Measurements from ENCODE around the gene FLYWCH2. TPM values are rescaled to one million over a fixed set of nuclear protein-coding genes. Genes with fewer than 3 reads are reported as not detected.
"Not testable (repeated sequence)": the region's sequence is repeated elsewhere in the genome, so short reads cannot be mapped to it uniquely, and the experiment has no call there.

Gene FLYWCH2
- total RNA-seq, 1 donor from 2014 or later, result 17.7 TPM

- intact Hi-C loops (cut with DNase I), result loop anchor here (10.0 kb wide), 1 partner anchor 53 kb away; no protein-coding TSS in a partner anchor
- DNase-seq (ENCODE audit: low spot score); ATAC-seq: not testable (repeated sequence)
These were observed 45.1 kb downstream of the FLYWCH2 start for GRCh38 chr16:2928151-2928550.

GRCh38 chr16:2928796-2929195 lies 45.8 kb downstream of the FLYWCH2 start:
- DNase-seq (ENCODE audit: low spot score) (no peak), ATAC-seq (no peak)
- intact Hi-C loops (cut with DNase I), result loop anchor here (10.0 kb wide), 1 partner anchor 54 kb away; no protein-coding TSS in a partner anchor

GRCh38 chr16:2929693-2930092 lies 46.7 kb downstream of the FLYWCH2 start:
- DNase-seq (ENCODE audit: low spot score) (no peak), ATAC-seq (no peak)
- intact Hi-C loops (cut with DNase I), result loop anchor here (10.0 kb wide), 1 partner anchor 55 kb away; no protein-coding TSS in a partner anchor

GRCh38 chr16:2930236-2930635 lies 47.2 kb downstream of the FLYWCH2 start:
- intact Hi-C loops (cut with DNase I), result no loop called here
- DNase-seq (ENCODE audit: low spot score) (no peak), ATAC-seq (no peak)

- intact Hi-C loops (cut with DNase I); DNase-seq (ENCODE audit: low spot score); ATAC-seq: not testable (repeated sequence)
These were observed 48.4 kb downstream of the FLYWCH2 start for GRCh38 chr16:2931231-2931914.

GRCh38 chr16:2933136-2933535 lies 50.1 kb downstream of the FLYWCH2 start:
- ATAC-seq, result no peak
- no peak for DNase-seq (ENCODE audit: low spot score)
- intact Hi-C loops (cut with DNase I), result no loop called here

GRCh38 chr16:2933701-2934100 lies 50.7 kb downstream of the FLYWCH2 start:
- no peak for ATAC-seq

GRCh38 chr16:2934450-2934849 lies 51.4 kb downstream of the FLYWCH2 start:
- intact Hi-C loops (cut with DNase I), result no loop called here
- DNase-seq (ENCODE audit: low spot score), result no peak
- ATAC-seq, result no peak

More at GRCh38 chr16:2933701-2934100, 50.7 kb downstream of the FLYWCH2 start:
- DNase-seq (ENCODE audit: low spot score), result no peak
- intact Hi-C loops (cut with DNase I), result no loop called here

- intact Hi-C loops (cut with DNase I), result no loop called here
- ATAC-seq, result no peak
These were observed 53.5 kb downstream of the FLYWCH2 start for GRCh38 chr16:2936436-2937011.

GRCh38 chr16:2937170-2937569 lies 54.2 kb downstream of the FLYWCH2 start:
- DNase-seq (ENCODE audit: low spot score), result no peak
- intact Hi-C loops (cut with DNase I), result no loop called here
- ATAC-seq, result no peak

More at GRCh38 chr16:2936436-2937011, 53.5 kb downstream of the FLYWCH2 start:
- DNase-seq (ENCODE audit: low spot score), result no peak

GRCh38 chr16:2938206-2938605 lies 55.2 kb downstream of the FLYWCH2 start:
- DNase-seq (ENCODE audit: low spot score) (no peak), ATAC-seq (no peak)
- intact Hi-C loops (cut with DNase I), result no loop called here

- DNase-seq (ENCODE audit: low spot score) (no peak), ATAC-seq (no peak)
- intact Hi-C loops (cut with DNase I), result no loop called here
These were observed 57.0 kb downstream of the FLYWCH2 start for GRCh38 chr16:2939968-2940367.

GRCh38 chr16:2942045-2942444 lies 59.0 kb downstream of the FLYWCH2 start:
- intact Hi-C loops (cut with DNase I), result no loop called here
- ATAC-seq, result no peak

GRCh38 chr16:2943716-2944115 lies 60.7 kb downstream of the FLYWCH2 start:
- intact Hi-C loops (cut with DNase I); ATAC-seq; DNase-seq (ENCODE audit: low spot score): not testable (repeated sequence)

More at GRCh38 chr16:2942045-2942444, 59.0 kb downstream of the FLYWCH2 start:
- no peak for DNase-seq (ENCODE audit: low spot score)

GRCh38 chr16:2946649-2947048 lies 63.6 kb downstream of the FLYWCH2 start:
- no peak for DNase-seq (ENCODE audit: low spot score)
- intact Hi-C loops (cut with DNase I), result no loop called here
- no peak for ATAC-seq

Other genes starting within 250 kb of the FLYWCH2 start
- gene KCTD5, start 200.7 kb upstream of the FLYWCH2 start, total RNA-seq, result 18.2 TPM
- gene PRSS27, start 163.0 kb upstream of the FLYWCH2 start, total RNA-seq, result 2.1 TPM
- 931 TPM for gene SRRM2, start 130.6 kb upstream of the FLYWCH2 start, total RNA-seq
- gene ELOB, start 105.9 kb upstream of the FLYWCH2 start, total RNA-seq, result 228 TPM
- gene PRSS33, start 95.7 kb upstream of the FLYWCH2 start, total RNA-seq, result not detected
- gene PRSS41, start 84.7 kb upstream of the FLYWCH2 start, total RNA-seq, result not detected
- 0.40 TPM for gene PRSS21, start 66.0 kb upstream of the FLYWCH2 start, total RNA-seq
- gene ZG16B, start 52.9 kb upstream of the FLYWCH2 start, total RNA-seq, result not detected
- gene PRSS22, start 25.0 kb upstream of the FLYWCH2 start, total RNA-seq, result 0.36 TPM
- gene FLYWCH1, start 28.7 kb downstream of the FLYWCH2 start, total RNA-seq, result 72.5 TPM
- not detected for gene KREMEN2, start 81.1 kb downstream of the FLYWCH2 start, total RNA-seq
- 6.6 TPM for gene PAQR4, start 86.1 kb downstream of the FLYWCH2 start, total RNA-seq
- 1.9 TPM for gene PKMYT1, start 97.2 kb downstream of the FLYWCH2 start, total RNA-seq
- 0.53 TPM for gene CLDN9, start 129.7 kb downstream of the FLYWCH2 start, total RNA-seq
- gene CLDN6, start 135.0 kb downstream of the FLYWCH2 start, total RNA-seq, result not detected
- 13.6 TPM for gene TNFRSF12A, start 137.2 kb downstream of the FLYWCH2 start, total RNA-seq
- gene HCFC1R1, start 140.7 kb downstream of the FLYWCH2 start, total RNA-seq, result 65.9 TPM
- gene THOC6, start 140.8 kb downstream of the FLYWCH2 start, total RNA-seq, result 13.6 TPM
- gene BICDL2, start 153.7 kb downstream of the FLYWCH2 start, total RNA-seq, result 0.22 TPM
- 9.1 TPM for gene MMP25, start 163.3 kb downstream of the FLYWCH2 start, total RNA-seq
- 32.6 TPM for gene IL32, start 182.4 kb downstream of the FLYWCH2 start, total RNA-seq
- gene ZSCAN10, start 216.1 kb downstream of the FLYWCH2 start, total RNA-seq, result not detected
- 12.3 TPM for gene ZNF205, start 229.4 kb downstream of the FLYWCH2 start, total RNA-seq

Measured in sciatic nerve (tissue), 2 donors.